Stimulated activated CD4-positive, alpha-beta T cell treated with anti-CD3 and anti-CD28 coated beads, Interleukin-12 subunit alpha, Interleukin-12 subunit beta, amount 100 ng/mL, for 4 hours (primary cell): Measurements from ENCODE around the gene KPNA1.

ENCODE experiments used
- DNase-seq: peaks from one replicate; pipeline ENCODE4 v3.0.0-alpha.2; 2020

The KPNA1 gene

GRCh38 chr3:122514123-122515019, at the start of gene KPNA1:
TSS of gene KPNA1 (minus strand) at chr3:122514939. CDS start at chr3:122496565, 18,374 bp downstream.
- DNase-seq = peak; percentile 81

- peak; percentile 64 for DNase-seq
Measured at GRCh38 chr3:122564155-122564912, 49.6 kb upstream of the KPNA1 start, which contains the start of the genes DTX3L and PARP9. TSS of gene DTX3L (plus strand) at chr3:122564338. CDS start at chr3:122564427, 89 bp downstream. TSS of gene PARP9 (minus strand) at chr3:122564300. CDS start at chr3:122559620, 4,680 bp downstream.

- no peak for DNase-seq
Measured at GRCh38 chr3:122563717-122564025, 48.9 kb upstream of the KPNA1 start.

- DNase-seq = no peak
Measured at GRCh38 chr3:122562923-122563716, 48.4 kb upstream of the KPNA1 start.

GRCh38 chr3:122560680-122561079, 45.9 kb upstream of the KPNA1 start:
- DNase-seq = peak; percentile 30

GRCh38 chr3:122559906-122560305, 45.2 kb upstream of the KPNA1 start:
- DNase-seq = no peak

- no peak for DNase-seq
Measured at GRCh38 chr3:122558605-122559004, 43.9 kb upstream of the KPNA1 start.

GRCh38 chr3:122557356-122557755, 42.6 kb upstream of the KPNA1 start:
- DNase-seq = no peak

- no peak for DNase-seq
Measured at GRCh38 chr3:122555275-122556071, 40.7 kb upstream of the KPNA1 start.

GRCh38 chr3:122553171-122553570, 38.4 kb upstream of the KPNA1 start:
- DNase-seq = no peak

GRCh38 chr3:122548619-122549018, 33.9 kb upstream of the KPNA1 start:
- no peak for DNase-seq

GRCh38 chr3:122548076-122548475, 33.3 kb upstream of the KPNA1 start:
- DNase-seq = no peak

- DNase-seq = no peak
Measured at GRCh38 chr3:122546151-122546550, 31.4 kb upstream of the KPNA1 start.

GRCh38 chr3:122538956-122539490, 24.3 kb upstream of the KPNA1 start:
- DNase-seq = no peak

GRCh38 chr3:122536632-122537001, 21.9 kb upstream of the KPNA1 start:
- no peak for DNase-seq

- no peak for DNase-seq
Measured at GRCh38 chr3:122535964-122536631, 21.4 kb upstream of the KPNA1 start.

GRCh38 chr3:122533931-122534334, 19.2 kb upstream of the KPNA1 start:
- DNase-seq = no peak

- no peak for DNase-seq
Measured at GRCh38 chr3:122533480-122533879, 18.7 kb upstream of the KPNA1 start.

GRCh38 chr3:122530164-122530563, 15.4 kb upstream of the KPNA1 start:
- no peak for DNase-seq

GRCh38 chr3:122523317-122523716, 8.6 kb upstream of the KPNA1 start:
- DNase-seq = no peak

- DNase-seq = no peak
Measured at GRCh38 chr3:122520861-122521260, 6.1 kb upstream of the KPNA1 start.
